ENCODE measurements around the gene PDK2.

PDK2 gene

GRCh38 chr17:50149417-50150353, 54.5 kb downstream of the PDK2 start:
- DNase-seq (ENCODE audit: low read depth in 2 of 2) = no peak

DNA sequence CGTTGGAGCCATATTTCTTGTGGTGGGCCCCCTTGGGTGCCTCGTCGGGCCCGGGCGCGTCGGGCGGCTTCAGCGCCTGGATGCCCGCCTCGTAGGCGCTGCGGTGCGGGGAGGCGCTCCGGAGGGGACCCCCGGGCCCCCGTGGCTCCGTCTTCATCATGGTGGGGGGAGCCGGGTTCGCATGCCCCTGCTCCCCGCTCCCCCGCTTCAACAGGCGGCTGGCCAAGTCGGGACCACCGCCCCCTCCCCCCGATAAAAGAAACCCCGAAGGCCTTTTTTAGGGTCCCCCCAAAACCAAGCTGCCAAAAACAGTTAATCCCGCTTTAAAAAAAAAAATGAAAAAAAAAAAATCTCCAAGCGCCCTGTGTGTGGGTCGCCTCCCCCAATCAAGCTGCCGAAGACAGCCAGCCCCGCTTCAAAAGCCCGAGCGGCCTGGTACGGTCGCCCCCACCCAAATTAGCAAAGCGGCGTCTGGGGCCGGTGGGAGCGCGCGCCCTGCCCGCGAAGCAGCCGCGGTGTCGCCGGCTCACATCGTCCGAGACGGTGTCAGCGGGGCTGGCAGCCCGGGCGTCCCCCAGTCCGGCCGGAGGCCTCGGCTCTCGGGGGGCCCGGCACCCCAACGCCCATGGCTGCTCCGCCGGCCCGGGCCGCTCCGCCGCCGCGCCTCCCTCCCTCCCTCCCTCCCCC, 55.3 kb downstream of the PDK2 start, which contains the start of gene PPP1R9B:
Gene PPP1R9B (minus strand): TSS at position 324 of the 687 bp plus-strand sequence. CDS start 164 bp downstream, at position 160.
- DNase-seq (ENCODE audit: low read depth in 2 of 2) = no peak

GRCh38 chr17:50151041-50151936, 56.1 kb downstream of the PDK2 start:
- peak; percentile 75 to 78 for DNase-seq (ENCODE audit: low read depth in 2 of 2)

- DNase-seq (ENCODE audit: low read depth in 2 of 2) = peak; percentile 68
These were observed 56.9 kb downstream of the PDK2 start for GRCh38 chr17:50151937-50152547.

GRCh38 chr17:50152736-50153135, 57.6 kb downstream of the PDK2 start:
- no peak for DNase-seq (ENCODE audit: low read depth in 2 of 2)

- no peak for DNase-seq (ENCODE audit: low read depth in 2 of 2)
These were observed 58.8 kb downstream of the PDK2 start for GRCh38 chr17:50153650-50154575.

DNA sequence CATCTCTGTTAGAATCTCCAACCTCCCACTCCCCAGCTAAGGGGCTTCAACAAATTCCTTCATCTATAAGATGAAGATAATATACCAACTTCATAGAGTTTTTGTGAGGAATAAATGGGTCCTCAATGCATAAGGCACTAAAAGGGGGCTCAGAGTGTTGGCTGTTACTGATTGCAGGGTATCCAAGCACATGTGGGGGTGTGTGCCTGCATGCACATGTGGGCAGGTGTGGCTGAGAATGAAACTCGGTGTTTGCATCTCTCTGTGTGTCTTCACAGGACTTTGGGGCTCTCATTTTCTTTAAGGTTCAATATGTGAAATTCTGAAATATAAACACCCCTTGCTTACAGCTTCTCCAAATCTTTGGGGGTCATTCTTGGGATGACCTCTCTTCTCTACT, 59.5 kb downstream of the PDK2 start:
- DNase-seq (ENCODE audit: low read depth in 2 of 2) = no peak

GRCh38 chr17:50155115-50155819, 60.1 kb downstream of the PDK2 start:
- DNase-seq (ENCODE audit: low read depth in 2 of 2) = no peak

DNA sequence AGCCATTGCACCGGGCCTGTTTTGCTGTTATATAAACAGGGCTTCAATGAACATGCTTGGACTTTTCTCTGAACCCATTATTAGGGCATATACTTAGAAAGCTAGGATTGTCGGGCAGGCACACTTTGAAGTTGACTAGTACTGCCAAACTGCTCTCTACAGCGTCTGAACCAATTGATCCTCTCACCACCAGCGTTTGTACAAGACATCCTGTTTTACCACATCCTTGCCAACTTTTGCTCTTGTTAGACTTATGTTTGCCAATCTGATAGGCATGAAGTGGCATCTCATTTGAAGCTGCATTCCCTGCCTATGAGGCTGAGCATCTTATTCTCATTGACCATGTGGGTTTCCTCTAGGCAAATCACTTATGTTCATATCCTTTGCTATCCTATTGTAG, 62.7 kb downstream of the PDK2 start:
- DNase-seq (ENCODE audit: low read depth in 2 of 2) = no peak

DNA sequence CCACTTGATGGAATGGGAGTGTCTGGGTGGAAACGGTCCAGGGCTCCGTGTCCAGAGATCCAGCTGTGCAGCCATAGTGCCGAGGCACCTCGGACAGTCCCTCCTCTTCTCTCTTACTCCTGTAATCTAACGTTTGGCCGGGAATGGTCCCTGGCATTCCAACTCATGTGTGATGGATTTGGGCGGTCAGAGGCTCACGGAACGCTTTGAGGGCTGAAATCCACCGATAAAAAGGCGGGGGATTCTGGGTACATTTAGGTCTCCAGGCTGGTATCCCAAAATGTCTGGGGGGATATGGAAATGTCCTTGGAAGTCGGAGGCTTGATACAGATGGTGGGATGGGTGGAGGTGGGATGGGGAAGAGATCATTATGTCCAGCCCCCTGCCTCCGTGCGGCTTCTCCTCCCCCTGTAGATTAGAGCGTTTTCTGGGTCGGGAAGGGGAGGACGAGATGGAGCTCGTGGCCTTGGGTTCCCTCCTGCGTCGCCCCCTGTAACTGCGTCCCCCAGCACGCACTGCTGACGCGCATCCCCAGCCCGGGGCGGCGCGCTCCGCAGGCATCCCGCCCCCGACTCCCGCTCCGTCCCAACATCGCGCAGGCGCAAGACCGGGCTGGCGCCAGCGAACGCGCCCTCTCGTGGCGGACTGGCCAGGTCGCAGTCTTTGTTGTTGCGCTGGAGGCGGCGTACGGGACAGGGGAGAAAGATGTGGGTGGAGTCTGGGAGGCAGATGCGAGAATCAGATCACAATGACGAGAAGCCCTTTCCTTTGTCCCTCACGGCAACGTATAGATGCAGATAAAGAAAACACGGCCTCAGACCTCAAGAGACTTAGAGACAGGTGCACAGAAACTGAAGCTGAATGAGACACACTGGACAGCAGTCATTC, 66.1 kb downstream of the PDK2 start:
- DNase-seq (ENCODE audit: low read depth in 2 of 2) = peak; percentile 62 to 79
